Measurements from ENCODE around the gene HAUS7. TPM values are rescaled to one million over a fixed set of nuclear protein-coding genes. Genes with fewer than 3 reads are reported as not detected.

Gene HAUS7
- total and polyA plus RNA-seq, 2 of the 8 experiments (the other 6 are each of a cell fraction or from before 2014, with no cell fraction given), result 45.4 to 54.0 TPM

DNA sequence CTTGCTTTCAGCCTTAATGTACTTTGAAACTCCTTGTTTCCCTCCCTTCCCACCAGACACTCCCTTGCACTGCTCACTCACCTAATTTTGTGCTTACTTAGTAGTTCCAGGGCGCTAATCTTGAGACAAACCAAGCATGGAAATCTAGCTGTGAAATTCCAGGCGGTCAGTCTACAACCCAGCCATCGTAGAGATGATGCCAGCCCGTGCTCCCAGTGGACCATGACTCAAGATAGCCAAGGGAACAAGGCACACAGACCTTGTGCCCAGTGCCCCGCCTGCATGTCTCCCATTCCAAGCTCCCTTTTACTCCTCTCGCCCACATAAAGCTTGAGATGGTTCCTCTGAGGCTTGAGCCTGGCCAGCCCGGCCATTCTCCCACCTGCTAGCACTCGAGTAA, 35.6 kb downstream of the HAUS7 start:
- Histone ChIP-seq H3K4me2 (ENCODE audit: insufficient read depth in 1 of 2, low read depth in 2 of 2, low read length in 2 of 2) (no peak overlapping the region), H3K79me1 (ENCODE audit: low read depth, low read length) (no peaks in the 10 kb centered on the region), H2BK20ac (ENCODE audit: low read length) (no peak overlapping the region), H2BK5ac (ENCODE audit: low read depth, low read length) (no peak overlapping the region), H3K18ac (ENCODE audit: extremely low read depth, low read length) (no peak overlapping the region), H3K23ac (ENCODE audit: insufficient read length) (no peak overlapping the region), H4K20me1 (replicated peaks in 1 of 2; ENCODE audit: control insufficient read depth in 1 of 2, insufficient read depth in 2 of 2, low read length in 2 of 2) (no peaks in the 10 kb centered on the region), H2BK120ac (replicated peaks; ENCODE audit: low read depth, low read length) (no peak overlapping the region), H4K5ac (ENCODE audit: insufficient read length, low read depth, low read length) (no peak overlapping the region), H2BK15ac (ENCODE audit: low read length) (no peak overlapping the region), H3K79me2 (ENCODE audit: control insufficient read depth in 1 of 2, insufficient read depth in 2 of 2, low read length in 2 of 2) (no peaks in the 10 kb centered on the region), H3K27ac (ENCODE audit: low read depth, low read length) (no peak overlapping the region), H3K23me2 (ENCODE audit: low read depth, low read length) (no peaks in the 10 kb centered on the region), H3K27me3 (replicated peaks in 1 of 4; ENCODE audit: control insufficient read depth in 3 of 4, extremely low read depth in 1 of 4, insufficient read depth in 3 of 4, low read length in 3 of 4) (no peaks in the 10 kb centered on the region), H3K56ac (replicated peaks; ENCODE audit: insufficient read length, low read depth, low read length) (no peak overlapping the region), H4K8ac (ENCODE audit: extremely low read depth, insufficient read depth, low read length) (no peak overlapping the region), H2BK12ac (ENCODE audit: low read depth, low read length) (no peak overlapping the region), H3K4me1 (replicated peaks in 1 of 4; ENCODE audit: control insufficient read depth in 3 of 4, insufficient read depth in 4 of 4, low read length in 3 of 4) (no peaks in the 10 kb centered on the region), H2AFZ (ENCODE audit: low read length) (no peak overlapping the region), H3K14ac (ENCODE audit: insufficient read length) (no peak overlapping the region), H3K4ac (replicated peaks; ENCODE audit: insufficient read length, low read depth, low read length) (no peak overlapping the region), H3K36me3 (ENCODE audit: control insufficient read depth in 2 of 4, insufficient read depth in 4 of 4, low read length in 3 of 4) (no peaks in the 10 kb centered on the region), H3K9ac (replicated peaks in 1 of 4; ENCODE audit: extremely low read depth in 1 of 4, low read depth in 3 of 4, low read length in 3 of 4) (no peak overlapping the region), H3K4me3 (ENCODE audit: extremely low read depth in 1 of 4, insufficient read depth in 2 of 4, low read depth in 3 of 4, low read length in 4 of 4) (no peak overlapping the region), H4K91ac (replicated peaks; ENCODE audit: insufficient read length, low read length) (no peak overlapping the region), H2AK5ac (ENCODE audit: low read depth, low read length) (no peak overlapping the region), H3K9me3 (ENCODE audit: insufficient read depth in 2 of 2, low read depth in 1 of 2, low read length in 1 of 2) (no peaks in the 10 kb centered on the region)
- WGBS, 2 experiments (ENCODE audit: extremely low coverage in 1 of 2, insufficient coverage in 1 of 2, insufficient read length in 1 of 2, insufficient replicate concordance in 2 of 2, low coverage in 1 of 2, low lambda C conversion rate in 2 of 2, missing lambda C conversion rate in 1 of 2), result 80% methylated on average over 6 of the region's 8 CpGs; no CpG with 5 or more reads in 1 of the 2 experiments
- ChIA-PET CTCF (ENCODE audit: partially characterized antibody) (interaction anchor here (1.0 to 1.5 kb wide), 3 partner anchors 11 to 18 kb away, joined by 3 to 4 read pairs (median 3); no protein-coding TSS in a partner anchor), POLR2A (ENCODE audit: partially characterized antibody) (interaction anchor here (2.0 kb wide), 1 partner anchor 9 kb away, joined by 6 read pairs; no protein-coding TSS in a partner anchor)
- FAIRE-seq, result no peak
- no peak for TF ChIP-seq CREB1 (IDR thresholded peaks at IDR 0.05)
- no peak for TF ChIP-seq MAFK (IDR thresholded peaks at IDR 0.05; ENCODE audit: low read depth, low read length)
- no peak for TF ChIP-seq SAP30 (IDR thresholded peaks at IDR 0.05; ENCODE audit: insufficient read depth, insufficient replicate concordance, low read length)
- TF ChIP-seq CEBPB (IDR thresholded peaks at IDR 0.05; ENCODE audit: low read depth, low read length), result no peak
- no peak for TF ChIP-seq CHD1 (IDR thresholded peaks at IDR 0.05; ENCODE audit: low read depth, low read length)
- no peak for TF ChIP-seq MAX (IDR thresholded peaks at IDR 0.05)
- TF ChIP-seq KDM1A (IDR thresholded peaks at IDR 0.05; ENCODE audit: borderline replicate concordance, low read length), result no peak
- TF ChIP-seq YY1 (IDR thresholded peaks at IDR 0.05; ENCODE audit: low read depth, low read length), result no peak
- DNase-seq (ENCODE audit: low read depth in 1 of 2, low spot score in 2 of 2), result no peak
